Measurements from ENCODE around the gene EYA2.

The EYA2 gene

DNA sequence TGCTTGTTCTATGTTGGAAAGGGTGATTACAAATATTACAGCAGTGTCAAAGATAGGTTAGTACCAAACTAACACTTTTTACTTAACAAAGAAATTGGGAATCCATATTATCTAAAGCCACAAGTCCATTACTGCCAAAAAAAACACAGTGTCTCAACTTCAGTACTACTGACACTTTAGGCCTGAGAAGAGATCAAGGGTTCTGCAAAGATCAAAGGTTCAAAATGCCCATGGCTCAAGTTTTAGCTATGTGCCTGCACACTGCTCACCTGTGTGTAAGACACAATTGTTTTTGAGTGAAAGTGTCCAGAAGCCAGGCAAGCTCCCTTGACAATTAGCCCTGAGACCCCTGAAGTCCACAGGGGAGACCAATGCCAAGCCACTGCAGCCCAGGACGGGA lies 329.3 kb downstream of the EYA2 start:
- no peak for DNase-seq (ENCODE audit: low read depth in 2 of 2)

- DNase-seq (ENCODE audit: low read depth in 2 of 2): no peak
Observed at GRCh38 chr20:47224300-47224791, 329.7 kb downstream of the EYA2 start.

GRCh38 chr20:47224857-47225256 lies 330.2 kb downstream of the EYA2 start:
- no peak for DNase-seq (ENCODE audit: low read depth in 2 of 2)

- no peak for DNase-seq (ENCODE audit: low read depth in 2 of 2)
Observed at GRCh38 chr20:47225458-47225857, 330.8 kb downstream of the EYA2 start.

DNA sequence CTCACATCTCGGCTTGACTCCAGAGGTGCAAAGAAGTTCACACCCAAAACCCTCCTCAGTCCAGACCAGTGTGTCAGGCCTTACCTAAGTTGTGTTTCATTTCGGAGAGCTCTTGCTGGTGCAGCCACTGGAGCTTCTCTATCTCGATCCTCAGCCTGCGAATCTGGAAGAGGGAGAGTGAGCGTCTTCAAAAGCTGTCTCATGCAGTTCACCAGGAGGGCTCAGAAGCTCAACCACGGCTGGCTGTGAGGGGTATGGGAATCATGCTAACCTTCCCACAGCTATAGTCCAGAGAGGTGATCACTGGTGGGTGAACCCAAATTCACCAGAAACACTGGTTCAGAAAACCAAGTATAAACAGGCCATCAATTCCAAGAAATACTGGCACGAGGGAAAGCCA lies 332.5 kb downstream of the EYA2 start:
- DNase-seq (ENCODE audit: low read depth in 2 of 2): no peak

GRCh38 chr20:47227576-47227975 lies 332.9 kb downstream of the EYA2 start:
- no peak for DNase-seq (ENCODE audit: low read depth in 2 of 2)

GRCh38 chr20:47228654-47229053 lies 334.0 kb downstream of the EYA2 start:
- DNase-seq (ENCODE audit: low read depth in 2 of 2): no peak

GRCh38 chr20:47230811-47231256 lies 336.2 kb downstream of the EYA2 start:
- DNase-seq (ENCODE audit: low read depth in 2 of 2): no peak

- DNase-seq (ENCODE audit: low read depth in 2 of 2): no peak
Observed at GRCh38 chr20:47231382-47232039, 336.9 kb downstream of the EYA2 start.

GRCh38 chr20:47232518-47232917 lies 337.9 kb downstream of the EYA2 start:
- DNase-seq (ENCODE audit: low read depth in 2 of 2): no peak

GRCh38 chr20:47233333-47234188 lies 338.9 kb downstream of the EYA2 start:
- DNase-seq (ENCODE audit: low read depth in 2 of 2): no peak

- DNase-seq (ENCODE audit: low read depth in 2 of 2): no peak
Observed at GRCh38 chr20:47235111-47235510, 340.5 kb downstream of the EYA2 start.

DNA sequence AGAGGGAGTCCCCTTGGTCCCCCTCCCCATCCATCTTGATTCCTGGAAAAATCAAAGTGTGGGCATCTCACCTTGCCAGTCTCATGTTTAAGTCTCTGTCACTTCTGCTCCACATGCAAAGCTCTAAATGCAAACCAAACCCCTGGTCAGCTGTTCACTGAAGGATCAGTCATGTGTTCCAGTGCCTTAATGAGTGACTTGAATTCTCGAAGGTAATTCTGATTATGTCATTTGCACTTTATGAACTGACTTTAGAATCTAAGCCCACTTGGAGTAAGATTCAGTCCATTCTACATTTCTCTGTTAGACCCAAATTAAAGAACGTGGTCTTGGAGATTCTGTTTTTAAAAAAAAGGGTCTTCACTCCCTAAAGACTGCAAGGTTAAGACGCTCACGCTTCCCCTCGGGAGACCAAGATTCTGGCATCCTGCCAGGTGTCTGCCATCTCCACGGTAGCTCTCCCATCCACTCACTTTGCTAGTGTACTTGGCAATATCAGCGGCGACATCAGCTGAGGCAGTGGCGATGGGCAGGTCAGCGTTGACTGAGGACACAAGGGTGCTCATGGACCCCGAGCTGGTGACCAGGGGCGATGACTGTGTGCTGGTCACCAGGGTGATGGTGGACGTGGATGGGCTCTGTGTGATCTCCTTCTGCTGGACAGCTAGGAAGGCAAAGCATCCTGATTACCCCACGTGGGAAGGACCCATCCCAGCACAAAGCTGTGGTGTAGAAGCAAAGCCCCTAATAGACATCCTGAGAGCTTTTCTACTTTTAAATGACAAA lies 341.4 kb downstream of the EYA2 start:
- no peak for DNase-seq (ENCODE audit: low read depth in 2 of 2)

GRCh38 chr20:47236639-47236900 lies 341.9 kb downstream of the EYA2 start:
- DNase-seq (ENCODE audit: low read depth in 2 of 2): no peak

DNA sequence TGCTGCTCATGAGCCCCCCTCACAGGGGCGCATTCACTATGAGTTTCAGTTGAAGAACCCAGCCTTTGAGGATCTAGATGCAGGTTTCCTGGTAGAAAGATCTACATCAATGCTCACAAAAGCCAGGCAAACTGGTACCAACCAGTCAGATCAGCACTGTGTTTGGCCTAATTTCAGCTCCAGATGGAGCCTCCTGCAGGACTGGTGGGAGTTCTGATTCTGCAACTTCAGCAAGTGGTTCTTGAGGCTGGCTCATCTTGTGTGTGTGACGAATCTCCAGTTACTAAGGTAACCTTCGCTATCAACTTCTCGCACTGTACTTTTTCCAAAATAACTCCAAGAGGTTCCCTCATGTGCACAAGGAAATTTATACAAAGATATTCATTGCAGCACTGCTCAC lies 343.1 kb downstream of the EYA2 start:
- DNase-seq (ENCODE audit: low read depth in 2 of 2): no peak

Data from stimulated activated CD8-positive, alpha-beta memory T cell treated with anti-CD3 and anti-CD28 coated beads, Interleukin-7, amount 100 ng/mL, for 1 hour (primary cell).